ENCODE results near the gene BABAM2.

BABAM2 gene

GRCh38 chr2:28349546-28350165 is 459.1 kb downstream of the BABAM2 start:
- Mint-ChIP-seq H3K4me3 (no peak overlapping the region), H3K4me1 (peaks cover 3% of the 10 kb centered on the region), H3K27ac (no peak overlapping the region), H3K27me3 (peaks cover 6% of the 10 kb centered on the region), H3K36me3 (no peaks in the 10 kb centered on the region), H3K9me3 (no peaks in the 10 kb centered on the region)
- no peak for DNase-seq (ENCODE audit: low spot score in 2 of 2)
- no peak for ATAC-seq (ENCODE audit: low read depth)

GRCh38 chr2:28350196-28350595 is 459.7 kb downstream of the BABAM2 start:
- no peak overlapping the region for H3K4me3 Mint-ChIP-seq
- peaks cover 6% of the 10 kb centered on the region for H3K27me3 Mint-ChIP-seq
- no peak for ATAC-seq (ENCODE audit: low read depth)
- no peaks in the 10 kb centered on the region for H3K9me3 Mint-ChIP-seq
- H3K27ac Mint-ChIP-seq = no peak overlapping the region
- peaks cover 3% of the 10 kb centered on the region for H3K4me1 Mint-ChIP-seq
- no peaks in the 10 kb centered on the region for H3K36me3 Mint-ChIP-seq
- DNase-seq (ENCODE audit: low spot score in 2 of 2) = no peak

- Mint-ChIP-seq H3K4me3 (no peak overlapping the region), H3K4me1 (peaks cover 3% of the 10 kb centered on the region), H3K27ac (no peak overlapping the region), H3K9me3 (no peaks in the 10 kb centered on the region), H3K36me3 (no peaks in the 10 kb centered on the region), H3K27me3 (peaks cover 6% of the 10 kb centered on the region)
- ATAC-seq (ENCODE audit: low read depth) (no peak), DNase-seq (ENCODE audit: low spot score in 2 of 2) (no peak)
Observed at GRCh38 chr2:28350791-28351285, 460.3 kb downstream of the BABAM2 start.

GRCh38 chr2:28351621-28352020 is 461.1 kb downstream of the BABAM2 start:
- ATAC-seq (ENCODE audit: low read depth) (no peak), DNase-seq (ENCODE audit: low spot score in 2 of 2) (no peak)
- no peak overlapping the region for H3K4me3 Mint-ChIP-seq
- H3K27me3 Mint-ChIP-seq = peaks cover 6% of the 10 kb centered on the region
- no peaks in the 10 kb centered on the region for H3K36me3 Mint-ChIP-seq
- no peaks in the 10 kb centered on the region for H3K9me3 Mint-ChIP-seq
- H3K4me1 Mint-ChIP-seq = peaks cover 3% of the 10 kb centered on the region
- no peak overlapping the region for H3K27ac Mint-ChIP-seq

GRCh38 chr2:28352104-28352503 is 461.6 kb downstream of the BABAM2 start:
- Mint-ChIP-seq H3K4me1 (peaks cover 3% of the 10 kb centered on the region), H3K4me3 (no peak overlapping the region), H3K27ac (no peak overlapping the region), H3K27me3 (peaks cover 6% of the 10 kb centered on the region), H3K36me3 (no peaks in the 10 kb centered on the region), H3K9me3 (no peaks in the 10 kb centered on the region)
- ATAC-seq (ENCODE audit: low read depth) = no peak
- DNase-seq (ENCODE audit: low spot score in 2 of 2) = no peak

- ATAC-seq (ENCODE audit: low read depth) (no peak), DNase-seq (ENCODE audit: low spot score in 2 of 2) (no peak)
- Mint-ChIP-seq H3K4me1 (peaks cover 3% of the 10 kb centered on the region), H3K4me3 (no peak overlapping the region), H3K36me3 (no peaks in the 10 kb centered on the region), H3K27me3 (peaks cover 3% of the 10 kb centered on the region), H3K27ac (no peak overlapping the region), H3K9me3 (no peaks in the 10 kb centered on the region)
Observed at GRCh38 chr2:28352610-28353195, 462.2 kb downstream of the BABAM2 start.

GRCh38 chr2:28354920-28355520 is 464.5 kb downstream of the BABAM2 start:
- no peak for ATAC-seq (ENCODE audit: low read depth)
- H3K4me3 Mint-ChIP-seq = no peak overlapping the region
- H3K27ac Mint-ChIP-seq = no peak overlapping the region

GRCh38 chr2:28355521-28356094 is 465.1 kb downstream of the BABAM2 start:
- Mint-ChIP-seq H3K4me3 (no peak overlapping the region), H3K9me3 (no peaks in the 10 kb centered on the region), H3K36me3 (no peaks in the 10 kb centered on the region), H3K27ac (no peak overlapping the region), H3K27me3 (no peaks in the 10 kb centered on the region), H3K4me1 (peaks cover 11% of the 10 kb centered on the region)
- no peak for DNase-seq (ENCODE audit: low spot score in 2 of 2)
- no peak for ATAC-seq (ENCODE audit: low read depth)

More at GRCh38 chr2:28354920-28355520, 464.5 kb downstream of the BABAM2 start:
- H3K4me1 Mint-ChIP-seq = peaks cover 11% of the 10 kb centered on the region
- DNase-seq (ENCODE audit: low spot score in 2 of 2) = no peak
- H3K36me3 Mint-ChIP-seq = no peaks in the 10 kb centered on the region
- H3K27me3 Mint-ChIP-seq = no peaks in the 10 kb centered on the region
- no peaks in the 10 kb centered on the region for H3K9me3 Mint-ChIP-seq

GRCh38 chr2:28356095-28356911 is 465.8 kb downstream of the BABAM2 start:
- ATAC-seq (ENCODE audit: low read depth) (no peak), DNase-seq (ENCODE audit: low spot score in 2 of 2) (no peak)
- no peaks in the 10 kb centered on the region for H3K9me3 Mint-ChIP-seq
- H3K27me3 Mint-ChIP-seq = no peaks in the 10 kb centered on the region
- peaks cover 11% of the 10 kb centered on the region for H3K4me1 Mint-ChIP-seq
- no peak overlapping the region for H3K27ac Mint-ChIP-seq
- H3K36me3 Mint-ChIP-seq = no peaks in the 10 kb centered on the region
- no peak overlapping the region for H3K4me3 Mint-ChIP-seq

- Mint-ChIP-seq H3K4me3 (no peak overlapping the region), H3K27ac (peak overlapping the region; percentile 50), H3K4me1 (peaks cover 8% of the 10 kb centered on the region), H3K9me3 (no peaks in the 10 kb centered on the region), H3K36me3 (no peaks in the 10 kb centered on the region), H3K27me3 (peaks cover under 1% of the 10 kb centered on the region)
- ATAC-seq (ENCODE audit: low read depth) = no peak
- DNase-seq (ENCODE audit: low spot score in 2 of 2) = no peak
Observed at GRCh38 chr2:28357055-28357454, 466.5 kb downstream of the BABAM2 start.

GRCh38 chr2:28357948-28358667 is 467.6 kb downstream of the BABAM2 start:
- peaks cover 8% of the 10 kb centered on the region for H3K4me1 Mint-ChIP-seq
- no peaks in the 10 kb centered on the region for H3K36me3 Mint-ChIP-seq
- H3K9me3 Mint-ChIP-seq = no peaks in the 10 kb centered on the region
- peaks cover 1% of the 10 kb centered on the region for H3K27me3 Mint-ChIP-seq
- ATAC-seq (ENCODE audit: low read depth) (no peak), DNase-seq (ENCODE audit: low spot score in 2 of 2) (no peak)
- H3K4me3 Mint-ChIP-seq = no peak overlapping the region
- H3K27ac Mint-ChIP-seq = peak overlapping the region; percentile 93

- ATAC-seq (ENCODE audit: low read depth) (no peak), DNase-seq (ENCODE audit: low spot score in 2 of 2) (no peak)
- Mint-ChIP-seq H3K4me3 (peak overlapping the region; percentile 84), H3K9me3 (no peaks in the 10 kb centered on the region), H3K36me3 (no peaks in the 10 kb centered on the region), H3K27me3 (peaks cover 1% of the 10 kb centered on the region), H3K27ac (peak overlapping the region; percentile 93), H3K4me1 (peaks cover 8% of the 10 kb centered on the region)
Observed at GRCh38 chr2:28358668-28359201, 468.2 kb downstream of the BABAM2 start.

Measured in memory B cell (primary cell).